Measurements from ENCODE around the gene TSPAN32.

Gene TSPAN32

DNA sequence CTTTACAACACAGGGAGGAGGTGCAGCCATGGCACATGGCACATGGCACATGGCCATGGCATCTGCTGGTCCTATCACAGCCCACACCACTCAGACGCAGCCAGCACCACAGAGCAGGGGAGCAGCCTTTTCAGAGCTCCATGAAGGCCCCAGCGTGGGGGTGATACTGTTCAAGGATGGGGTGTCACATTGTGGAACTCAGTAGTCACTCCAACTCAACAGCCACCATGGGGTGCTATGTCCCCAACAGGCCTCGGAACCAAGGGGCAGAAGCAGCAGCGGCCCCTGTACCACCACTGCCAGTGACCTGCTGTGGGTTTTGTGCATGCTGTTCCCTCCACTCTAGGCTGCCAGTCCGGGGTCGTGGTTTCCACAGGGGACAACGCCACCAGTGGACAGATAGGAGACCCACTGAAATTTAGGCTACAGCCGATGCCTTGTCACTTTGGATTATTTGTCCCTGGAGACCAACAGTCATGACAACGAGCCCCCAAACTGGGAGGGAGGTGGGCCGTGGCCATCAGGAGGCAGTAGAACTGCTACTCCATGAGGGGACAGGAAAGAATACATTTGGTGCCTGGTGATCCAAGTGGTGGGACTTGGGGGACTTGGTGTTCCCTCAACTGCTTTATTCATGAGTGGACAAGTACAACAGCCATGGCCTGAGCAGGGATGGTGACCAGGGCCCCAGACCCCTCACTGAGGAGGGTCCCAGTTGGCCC is 44.9 kb downstream of the TSPAN32 start:
- TF ChIP-seq, protein P1, sequence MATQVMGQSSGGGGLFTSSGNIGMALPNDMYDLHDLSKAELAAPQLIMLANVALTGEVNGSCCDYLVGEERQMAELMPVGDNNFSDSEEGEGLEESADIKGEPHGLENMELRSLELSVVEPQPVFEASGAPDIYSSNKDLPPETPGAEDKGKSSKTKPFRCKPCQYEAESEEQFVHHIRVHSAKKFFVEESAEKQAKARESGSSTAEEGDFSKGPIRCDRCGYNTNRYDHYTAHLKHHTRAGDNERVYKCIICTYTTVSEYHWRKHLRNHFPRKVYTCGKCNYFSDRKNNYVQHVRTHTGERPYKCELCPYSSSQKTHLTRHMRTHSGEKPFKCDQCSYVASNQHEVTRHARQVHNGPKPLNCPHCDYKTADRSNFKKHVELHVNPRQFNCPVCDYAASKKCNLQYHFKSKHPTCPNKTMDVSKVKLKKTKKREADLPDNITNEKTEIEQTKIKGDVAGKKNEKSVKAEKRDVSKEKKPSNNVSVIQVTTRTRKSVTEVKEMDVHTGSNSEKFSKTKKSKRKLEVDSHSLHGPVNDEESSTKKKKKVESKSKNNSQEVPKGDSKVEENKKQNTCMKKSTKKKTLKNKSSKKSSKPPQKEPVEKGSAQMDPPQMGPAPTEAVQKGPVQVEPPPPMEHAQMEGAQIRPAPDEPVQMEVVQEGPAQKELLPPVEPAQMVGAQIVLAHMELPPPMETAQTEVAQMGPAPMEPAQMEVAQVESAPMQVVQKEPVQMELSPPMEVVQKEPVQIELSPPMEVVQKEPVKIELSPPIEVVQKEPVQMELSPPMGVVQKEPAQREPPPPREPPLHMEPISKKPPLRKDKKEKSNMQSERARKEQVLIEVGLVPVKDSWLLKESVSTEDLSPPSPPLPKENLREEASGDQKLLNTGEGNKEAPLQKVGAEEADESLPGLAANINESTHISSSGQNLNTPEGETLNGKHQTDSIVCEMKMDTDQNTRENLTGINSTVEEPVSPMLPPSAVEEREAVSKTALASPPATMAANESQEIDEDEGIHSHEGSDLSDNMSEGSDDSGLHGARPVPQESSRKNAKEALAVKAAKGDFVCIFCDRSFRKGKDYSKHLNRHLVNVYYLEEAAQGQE (IDR thresholded peaks at IDR 0.05; ENCODE audit: insufficient replicate concordance, low read depth): no peak
- no peak for TF ChIP-seq GABPA (IDR thresholded peaks at IDR 0.05; ENCODE audit: low read depth)
- TF ChIP-seq SPI1 (IDR thresholded peaks at IDR 0.05; ENCODE audit: borderline replicate concordance, low read depth): no peak
- no peak for TF ChIP-seq CTCF (IDR thresholded peaks at IDR 0.05; ENCODE audit: insufficient read depth, low read length)
- no peak for TF ChIP-seq POLR2AphosphoS5 (IDR thresholded peaks at IDR 0.05; ENCODE audit: low read depth)
- Histone ChIP-seq H3K27me3 (ENCODE audit: insufficient read depth, poor library complexity, severe bottlenecking) (no peaks in the 10 kb centered on the region), H3K27ac (replicated peaks) (no peak overlapping the region), H3K4me3 (replicated peaks; ENCODE audit: insufficient read depth, low read length) (no peak overlapping the region)
- no peak for DNase-seq (ENCODE audit: low read depth in 1 of 2, low spot score in 1 of 2)

- no peak for DNase-seq (ENCODE audit: low read depth in 1 of 2, low spot score in 1 of 2)
- no peak overlapping the region for H3K27ac ChIP-seq (replicated peaks)
- no peaks in the 10 kb centered on the region for H3K27me3 ChIP-seq (ENCODE audit: insufficient read depth, poor library complexity, severe bottlenecking)
- no peak overlapping the region for H3K4me3 ChIP-seq (replicated peaks; ENCODE audit: insufficient read depth, low read length)
- TF ChIP-seq CTCF (IDR thresholded peaks at IDR 0.05; ENCODE audit: insufficient read depth, low read length) (no peak), SPI1 (IDR thresholded peaks at IDR 0.05; ENCODE audit: borderline replicate concordance, low read depth) (no peak), POLR2AphosphoS5 (IDR thresholded peaks at IDR 0.05; ENCODE audit: low read depth) (no peak)
- TF ChIP-seq, protein P1 (IDR thresholded peaks at IDR 0.05; ENCODE audit: insufficient replicate concordance, low read depth): no peak
Measured at GRCh38 chr11:2347308-2347830, 45.6 kb downstream of the TSPAN32 start.

GRCh38 chr11:2348986-2349385 is 47.2 kb downstream of the TSPAN32 start:
- Histone ChIP-seq H3K27me3 (ENCODE audit: insufficient read depth, poor library complexity, severe bottlenecking) (no peaks in the 10 kb centered on the region), H3K27ac (replicated peaks) (no peak overlapping the region), H3K4me3 (replicated peaks; ENCODE audit: insufficient read depth, low read length) (no peak overlapping the region)
- TF ChIP-seq, protein P1 (IDR thresholded peaks at IDR 0.05; ENCODE audit: insufficient replicate concordance, low read depth): no peak
- TF ChIP-seq CTCF (IDR thresholded peaks at IDR 0.05; ENCODE audit: insufficient read depth, low read length): no peak
- no peak for TF ChIP-seq POLR2AphosphoS5 (IDR thresholded peaks at IDR 0.05; ENCODE audit: low read depth)
- no peak for TF ChIP-seq GABPA (IDR thresholded peaks at IDR 0.05; ENCODE audit: low read depth)
- no peak for TF ChIP-seq SPI1 (IDR thresholded peaks at IDR 0.05; ENCODE audit: borderline replicate concordance, low read depth)
- no peak for DNase-seq (ENCODE audit: low read depth in 1 of 2, low spot score in 1 of 2)
